A673 (cell line): ENCODE data around the gene KHNYN. TPM values are rescaled to one million over a fixed set of nuclear protein-coding genes. Genes with fewer than 3 reads are reported as not detected.
"Not testable (repeated sequence)": the region's sequence is repeated elsewhere in the genome, so short reads cannot be mapped to it uniquely, and the experiment has no call there.

Experiments used
- BruUV-seq: library from RNA; stranded (reverse); fragments of 400-500 nt; replicated peaks from 2 replicates; lab custom pipeline; 2021; lab: Mats Ljungman, UMichigan
- CTCF ChIA-PET: fragments of 300-600 bp; sonication (Branson Sonifier 250); formaldehyde crosslinking; loops from one replicate; lab custom pipeline; 2022; ENCODE audit warnings: antibody characterized with exemption; lab: Charles Lee
- POLR2A ChIA-PET: fragments of 300-600 bp; sonication (Branson Sonifier 250); formaldehyde crosslinking; loops from one replicate; lab custom pipeline; 2022; ENCODE audit warnings: antibody characterized with exemption; ENCODE audit not compliant: low non-redundant PET; lab: Charles Lee
- DNase-seq: peaks from one replicate; pipeline ENCODE4 v3.0.0-alpha.2; 2015; ENCODE audit warnings: low spot score
- H3K27ac ChIP-seq: fragments of 200-600 bp; sonication (generic); 2 replicates; pipeline ENCODE4 v1.5.1; 2016; ENCODE audit warnings: mixed run types, low read depth, mild to moderate bottlenecking, mixed read lengths, antibody characterized with exemption, low read length; ENCODE audit not compliant: poor library complexity, severe bottlenecking
- H3K27me3 ChIP-seq: fragments of 200-600 bp; sonication (generic); replicated peaks from 2 replicates; pipeline ENCODE4 v1.6.1; 2017; ENCODE audit warnings: mixed run types, low read depth, mild to moderate bottlenecking, mixed read lengths, antibody characterized with exemption, low read length; ENCODE audit not compliant: insufficient read depth, poor library complexity
- H3K36me3 ChIP-seq: fragments of 200-600 bp; sonication (generic); 2 replicates; pipeline ENCODE4 v1.6.1; 2016; ENCODE audit warnings: mixed run types, mild to moderate bottlenecking, mixed read lengths, antibody characterized with exemption, low read length; ENCODE audit not compliant: insufficient read depth, poor library complexity, severe bottlenecking
- H3K4me1 ChIP-seq: fragments of 200-600 bp; sonication (generic); 2 replicates; pipeline ENCODE4 v1.6.1; 2017; ENCODE audit warnings: mixed run types, mild to moderate bottlenecking, mixed read lengths, antibody characterized with exemption, low read length; ENCODE audit not compliant: insufficient read depth, poor library complexity, severe bottlenecking
- H3K4me3 ChIP-seq: fragments of 200-600 bp; sonication (generic); 2 replicates; pipeline ENCODE4 v1.5.1; 2016; ENCODE audit warnings: low read depth, mixed run types, mild to moderate bottlenecking, mixed read lengths, low read length; ENCODE audit not compliant: poor library complexity, severe bottlenecking
- H3K9me3 ChIP-seq: fragments of 200-600 bp; sonication (generic); 2 replicates; pipeline ENCODE4 v1.6.1; 2016; ENCODE audit warnings: mixed run types, low read depth, mild to moderate bottlenecking, mixed read lengths, antibody characterized with exemption, low read length; ENCODE audit not compliant: poor library complexity, severe bottlenecking
- CTCF ChIP-seq: fragments of 300-800, 200-600 bp; sonication (generic); conservative IDR thresholded peaks from 2 replicates; pipeline ENCODE4 v1.5.1; 2017; ENCODE audit warnings: low read depth, mild to moderate bottlenecking, antibody characterized with exemption, low read length, moderate library complexity, mixed read lengths
- EZH2 ChIP-seq: fragments of 200-600 bp; sonication (generic); IDR thresholded peaks from 2 replicates; pipeline ENCODE4 v1.6.1; 2017; ENCODE audit warnings: borderline replicate concordance, low read depth, mild to moderate bottlenecking, mixed read lengths, antibody characterized with exemption, low read length; ENCODE audit not compliant: poor library complexity, severe bottlenecking
- intact Hi-C: fragments of 100-400 bp; cut with micrococcal nuclease; formaldehyde crosslinking; loops from one replicate; pipeline ENCODE4 v1.10.0; 2022; ENCODE audit not compliant: unreplicated experiment
- total RNA-seq: library from RNA; stranded (reverse); gene quantifications from 2 replicates; pipeline ENCODE4 v1.2.3, GENCODE V29; 2021

KHNYN gene
- total RNA-seq, 1 experiment from 2014 or later, result 32.7 TPM

GRCh38 chr14:24481622-24482324 is 52.0 kb downstream of the KHNYN start:
- Histone ChIP-seq H3K36me3 (no peaks in the 10 kb centered on the region), H3K27me3 (no peaks in the 10 kb centered on the region), H3K27ac (no peak overlapping the region), H3K4me3 (no peak overlapping the region), H3K4me1 (no peaks in the 10 kb centered on the region), H3K9me3 (no peaks in the 10 kb centered on the region)
- intact Hi-C loops, result no loop called here
- DNase-seq, result peak; percentile 41
- ChIA-PET POLR2A (no interaction called here), CTCF (no interaction called here)
- TF ChIP-seq CTCF, result peak; percentile 80
- no peak for TF ChIP-seq EZH2
- no TSS peak for BruUV-seq

GRCh38 chr14:24482699-24483303 is 53.0 kb downstream of the KHNYN start:
- H3K9me3 ChIP-seq, H3K27ac ChIP-seq, CTCF ChIA-PET, POLR2A ChIA-PET, H3K4me1 ChIP-seq, BruUV-seq, H3K4me3 ChIP-seq, H3K36me3 ChIP-seq, H3K27me3 ChIP-seq, intact Hi-C loops, DNase-seq: not testable (repeated sequence)

- H3K4me1 ChIP-seq, result no peaks in the 10 kb centered on the region
- no peaks in the 10 kb centered on the region for H3K36me3 ChIP-seq
- H3K9me3 ChIP-seq, result no peaks in the 10 kb centered on the region
- no peak overlapping the region for H3K27ac ChIP-seq
- no peak overlapping the region for H3K4me3 ChIP-seq
- POLR2A ChIA-PET, result no interaction called here
- no TSS peak for BruUV-seq
- intact Hi-C loops, result no loop called here
- H3K27me3 ChIP-seq, result no peaks in the 10 kb centered on the region
- DNase-seq, result no peak
- CTCF ChIA-PET, result no interaction called here
- TF ChIP-seq CTCF, result no peak
Measured at GRCh38 chr14:24483604-24484252, 54.0 kb downstream of the KHNYN start.

Other genes with a start within 250 kb of the KHNYN start
- 150 and 157 TPM in 2 replicates for gene IPO4, start 241.1 kb upstream of the KHNYN start, total RNA-seq
- gene TM9SF1, start 234.5 kb upstream of the KHNYN start, total RNA-seq, result 46.9 and 55.5 TPM in 2 replicates
- gene TSSK4, start 224.3 kb upstream of the KHNYN start, total RNA-seq, result 0.70 and 0.75 TPM in 2 replicates
- gene CHMP4A, start 216.5 kb upstream of the KHNYN start, total RNA-seq, result 51.9 and 56.7 TPM in 2 replicates
- 21.3 and 22.4 TPM in 2 replicates for gene MDP1, start 213.9 kb upstream of the KHNYN start, total RNA-seq
- gene NEDD8, start 197.6 kb upstream of the KHNYN start, total RNA-seq, result 257 and 266 TPM in 2 replicates
- gene GMPR2, start 197.0 kb upstream of the KHNYN start, total RNA-seq, result 82.7 and 85.8 TPM in 2 replicates
- gene TINF2, start 187.3 kb upstream of the KHNYN start, total RNA-seq, result 46.1 and 47.0 TPM in 2 replicates
- 1.5 and 3.5 TPM in 2 replicates for gene TGM1, start 166.8 kb upstream of the KHNYN start, total RNA-seq
- 22.2 and 23.8 TPM in 2 replicates for gene RABGGTA, start 158.4 kb upstream of the KHNYN start, total RNA-seq
- 13.3 and 14.5 TPM in 2 replicates for gene DHRS1, start 130.2 kb upstream of the KHNYN start, total RNA-seq
- 34.0 and 37.1 TPM in 2 replicates for gene NOP9, start 130.1 kb upstream of the KHNYN start, total RNA-seq
- gene CIDEB, start 122.0 kb upstream of the KHNYN start, total RNA-seq, result 0.42 TPM in 1 of 2 replicates, not detected in the other
- gene LTB4R2, start 119.8 kb upstream of the KHNYN start, total RNA-seq, result 7.6 and 9.0 TPM in 2 replicates
- gene LTB4R, start 118.5 kb upstream of the KHNYN start, total RNA-seq, result 6.6 and 8.9 TPM in 2 replicates
- 0.84 and 1.5 TPM in 2 replicates for gene ADCY4, start 94.9 kb upstream of the KHNYN start, total RNA-seq
- gene RIPK3, start 90.0 kb upstream of the KHNYN start, total RNA-seq, result not detected in 2 replicates
- gene NFATC4, start 61.8 kb upstream of the KHNYN start, total RNA-seq, result 38.1 and 69.0 TPM in 2 replicates
- 8.6 and 17.3 TPM in 2 replicates for gene NYNRIN, start 31.0 kb upstream of the KHNYN start, total RNA-seq
- gene CBLN3, start 286 bp upstream of the KHNYN start, total RNA-seq, result 0.80 and 1.4 TPM in 2 replicates
- gene SDR39U1, start 12.8 kb downstream of the KHNYN start, total RNA-seq, result 49.1 and 52.1 TPM in 2 replicates
- gene CMA1, start 78.3 kb downstream of the KHNYN start, total RNA-seq, result not detected in 2 replicates
- gene CTSG, start 146.3 kb downstream of the KHNYN start, total RNA-seq, result not detected in 2 replicates
- gene GZMH, start 179.7 kb downstream of the KHNYN start, total RNA-seq, result not detected in 2 replicates
- gene GZMB, start 204.2 kb downstream of the KHNYN start, total RNA-seq, result not detected in 2 replicates